HG02884 (cell line): ENCODE measurements around the gene ASCC3.

Experiments
- ATAC-seq: cut with Tn5 transposase; IDR thresholded peaks from one replicate; pipeline ENCODE4 v1.9.1; 2021; ENCODE audit warnings: mild to moderate bottlenecking, moderate library complexity; ENCODE audit not compliant: unreplicated experiment

The ASCC3 gene

GRCh38 chr6:100612094-100612493, 269.0 kb downstream of the ASCC3 start:
- ATAC-seq: no peak

- no peak for ATAC-seq
These were observed 281.9 kb downstream of the ASCC3 start for GRCh38 chr6:100599088-100599770.

DNA sequence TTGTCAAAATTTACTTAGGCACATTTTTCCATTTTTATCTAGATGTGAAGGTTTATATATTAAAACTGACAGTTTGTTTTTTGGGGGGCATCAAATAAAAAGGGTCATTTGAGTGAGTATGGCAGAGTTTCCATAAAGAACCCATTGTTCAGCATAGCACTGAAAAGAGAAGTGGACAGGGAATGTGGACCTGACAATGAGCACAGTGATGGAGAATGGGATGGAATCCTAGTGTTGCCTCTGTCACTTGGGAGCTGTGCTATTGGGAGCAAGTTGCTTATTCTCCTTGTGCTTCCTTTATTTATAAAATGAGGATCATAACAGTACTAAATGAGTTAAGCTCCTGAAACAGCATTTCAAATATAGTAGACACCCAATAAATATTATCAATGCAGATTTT, 285.7 kb downstream of the ASCC3 start:
- ATAC-seq: no peak

- no peak for ATAC-seq
These were observed 287.6 kb downstream of the ASCC3 start for GRCh38 chr6:100593522-100593921.

DNA sequence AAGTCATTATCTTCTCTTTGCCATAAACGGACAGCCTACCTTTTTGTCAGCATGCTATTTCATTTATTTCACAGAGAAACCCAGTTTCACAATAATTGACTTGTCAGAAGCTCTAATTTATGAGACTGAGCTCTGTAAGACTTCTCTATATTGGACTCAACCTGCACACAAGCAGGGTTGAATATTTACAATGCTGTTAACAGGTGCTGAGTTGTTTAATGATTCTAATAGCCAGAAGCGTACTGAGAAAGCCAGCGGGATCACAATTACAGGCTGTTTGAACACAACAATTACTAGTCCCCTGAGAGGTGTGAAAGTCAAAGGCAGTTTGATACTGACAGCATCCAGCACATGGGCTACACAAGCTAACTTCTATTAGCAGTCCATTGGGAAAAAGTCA, 288.2 kb downstream of the ASCC3 start:
- ATAC-seq: no peak

GRCh38 chr6:100577425-100577824, 303.7 kb downstream of the ASCC3 start:
- ATAC-seq: no peak

DNA sequence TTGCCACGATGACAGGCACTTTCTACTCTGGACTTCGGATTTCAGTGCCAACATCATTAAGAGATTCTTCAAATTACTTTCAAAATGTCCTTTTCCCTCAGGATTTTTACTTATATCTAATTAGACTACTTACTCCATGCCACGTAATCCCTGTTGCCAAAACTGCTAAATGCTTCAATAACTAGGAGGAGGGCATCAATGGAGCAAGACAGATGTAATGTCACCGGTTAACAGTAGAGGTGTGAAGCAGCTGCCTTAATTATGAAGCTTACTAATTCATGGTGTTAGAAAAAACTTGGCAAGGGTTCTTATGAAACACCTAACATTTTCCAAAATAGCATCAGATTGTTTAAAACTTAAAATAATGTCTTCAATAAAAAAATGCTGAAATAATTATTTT, 305.2 kb downstream of the ASCC3 start:
- no peak for ATAC-seq

DNA sequence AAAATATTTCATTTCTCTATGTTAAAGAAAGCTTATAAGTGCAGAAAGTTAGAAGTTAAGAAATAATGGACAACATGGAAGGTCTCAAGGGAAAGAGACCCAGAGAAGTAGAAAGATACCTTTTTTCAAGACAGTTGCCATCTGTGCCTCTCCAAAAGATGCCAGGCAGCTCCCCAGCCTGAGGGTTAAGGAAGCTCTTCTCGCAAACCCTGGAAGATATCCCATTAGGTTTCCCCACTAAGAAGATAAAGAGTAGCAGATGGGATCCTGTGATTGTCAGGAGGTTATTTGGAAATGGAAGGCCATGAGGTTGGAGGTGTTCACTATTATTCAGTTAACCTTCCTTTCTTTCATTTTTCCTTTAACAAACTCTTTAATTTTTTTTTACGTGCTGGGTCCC, 306.3 kb downstream of the ASCC3 start:
- ATAC-seq: no peak

GRCh38 chr6:100573166-100573565, 308.0 kb downstream of the ASCC3 start:
- no peak for ATAC-seq

- no peak for ATAC-seq
These were observed 312.9 kb downstream of the ASCC3 start for GRCh38 chr6:100568255-100568654.

GRCh38 chr6:100566563-100566962, 314.6 kb downstream of the ASCC3 start:
- no peak for ATAC-seq

DNA sequence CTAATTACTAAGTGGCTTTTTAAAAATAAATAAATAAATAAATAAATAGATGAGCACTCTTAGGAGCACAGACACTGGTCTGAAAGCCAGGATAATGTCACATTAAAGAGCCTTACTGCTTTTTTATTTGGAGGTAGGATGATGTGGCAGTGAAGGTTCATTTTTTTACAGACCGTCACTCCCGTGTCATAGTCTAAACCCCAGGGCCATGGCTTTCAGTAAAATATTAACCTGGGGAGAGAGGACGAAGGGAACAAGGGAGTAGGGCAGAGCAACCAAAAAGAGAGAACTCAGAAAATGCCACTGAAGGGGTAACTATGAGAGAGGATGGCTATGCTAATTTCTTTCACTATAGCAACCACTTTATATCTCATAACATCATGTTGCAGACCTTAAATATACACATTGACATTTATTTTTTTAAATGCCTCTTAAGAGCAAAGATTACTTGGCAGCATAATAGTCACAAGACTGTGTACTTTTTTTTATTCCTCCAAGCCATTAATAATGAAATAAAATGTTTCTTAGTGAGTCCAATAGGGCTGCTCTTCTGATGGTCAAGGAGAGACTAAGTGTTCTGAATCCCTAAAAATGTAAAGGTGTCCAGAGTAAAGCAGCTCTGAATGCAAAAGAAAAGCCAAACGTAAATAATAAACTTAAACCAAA, 315.6 kb downstream of the ASCC3 start:
- ATAC-seq: no peak

- ATAC-seq: no peak
These were observed 321.3 kb downstream of the ASCC3 start for GRCh38 chr6:100559859-100560258.

DNA sequence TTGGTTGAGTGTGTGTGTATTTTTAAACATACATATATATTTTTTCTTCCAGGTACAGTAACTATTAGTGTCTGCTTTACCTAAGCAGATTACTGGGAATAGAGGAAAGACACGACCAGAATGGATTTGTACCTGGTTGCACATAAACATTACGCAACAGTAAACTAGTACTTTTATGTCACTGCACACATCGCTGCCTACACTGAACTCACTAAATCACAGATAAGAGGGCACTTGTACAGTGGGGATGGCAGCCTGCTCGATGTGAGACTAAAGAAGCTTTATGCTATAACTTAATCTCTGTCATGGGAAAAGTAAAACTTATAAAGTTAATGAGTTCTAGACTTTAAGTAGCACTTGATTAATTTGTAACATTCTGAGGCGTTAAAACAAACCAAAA, 326.9 kb downstream of the ASCC3 start:
- no peak for ATAC-seq

DNA sequence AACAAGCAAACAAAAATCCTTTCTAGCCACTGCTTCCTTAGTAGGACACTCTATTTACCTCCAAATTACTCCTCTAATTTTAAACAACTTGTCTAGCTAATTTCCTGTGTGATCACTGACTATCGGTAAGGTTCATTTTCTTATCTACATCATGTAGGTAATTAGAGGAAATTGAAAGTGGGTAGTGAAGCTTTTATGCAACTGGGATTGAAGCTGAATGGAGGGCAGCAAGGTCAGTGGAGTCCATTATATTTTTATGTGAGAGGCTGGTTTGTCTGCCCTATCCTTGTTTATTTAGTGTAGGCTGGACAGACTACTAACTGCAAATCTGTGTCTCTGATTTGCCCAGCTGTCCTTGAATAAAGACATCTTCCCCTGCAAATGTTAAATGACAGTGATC, 327.9 kb downstream of the ASCC3 start:
- ATAC-seq: no peak

DNA sequence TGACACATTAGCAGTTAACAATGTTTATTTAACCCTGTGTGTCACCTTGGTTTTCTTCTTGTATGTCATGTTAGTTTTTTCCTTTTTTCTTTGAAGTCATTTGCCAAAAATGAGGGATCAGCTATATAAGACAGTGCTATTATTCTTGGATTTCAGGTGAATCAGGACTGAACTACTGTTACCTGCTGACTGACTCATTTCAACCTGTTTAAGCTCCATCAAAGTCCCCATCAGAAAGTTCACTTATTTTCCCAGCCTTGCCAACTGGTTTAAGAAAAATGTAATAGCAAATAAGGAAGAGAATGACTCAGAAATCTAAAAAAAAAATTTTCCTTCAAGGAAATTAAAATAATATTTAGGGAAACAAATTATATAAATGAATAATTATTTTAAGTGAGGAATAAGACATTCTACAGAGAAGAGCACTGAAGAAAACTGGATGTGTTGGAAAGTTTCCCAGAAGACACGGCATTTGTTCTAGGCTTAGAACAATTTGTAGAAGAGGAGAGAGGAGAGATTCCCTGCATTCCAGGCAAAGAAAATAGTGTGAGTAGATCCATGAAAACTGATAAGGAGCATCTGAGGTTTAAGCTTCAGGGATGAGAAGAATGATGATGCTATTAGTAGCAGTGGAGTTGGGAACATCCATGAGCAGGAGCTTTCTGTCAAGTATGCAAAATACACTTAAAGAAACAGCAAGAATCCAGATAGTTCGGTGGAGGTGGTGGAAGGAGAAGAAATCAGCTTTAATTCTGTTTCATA, 331.5 kb downstream of the ASCC3 start:
- no peak for ATAC-seq

GRCh38 chr6:100538086-100538485, 343.0 kb downstream of the ASCC3 start:
- no peak for ATAC-seq

- no peak for ATAC-seq
These were observed 362.5 kb downstream of the ASCC3 start for GRCh38 chr6:100518588-100518987.

- ATAC-seq: no peak
These were observed 363.5 kb downstream of the ASCC3 start for GRCh38 chr6:100517633-100518032.

- ATAC-seq: no peak
These were observed 364.0 kb downstream of the ASCC3 start for GRCh38 chr6:100517106-100517505.

GRCh38 chr6:100514660-100515059, 366.5 kb downstream of the ASCC3 start:
- ATAC-seq: no peak
